Cerebellar nuclear complex (tissue), 1 donor: ENCODE measurements around the gene PEPD.

Source experiments
- DNase-seq, 2 experiments: peaks; one replicate each; lab custom pipeline; 2025; lab: John Stamatoyannopoulos, UW

Gene PEPD

DNA sequence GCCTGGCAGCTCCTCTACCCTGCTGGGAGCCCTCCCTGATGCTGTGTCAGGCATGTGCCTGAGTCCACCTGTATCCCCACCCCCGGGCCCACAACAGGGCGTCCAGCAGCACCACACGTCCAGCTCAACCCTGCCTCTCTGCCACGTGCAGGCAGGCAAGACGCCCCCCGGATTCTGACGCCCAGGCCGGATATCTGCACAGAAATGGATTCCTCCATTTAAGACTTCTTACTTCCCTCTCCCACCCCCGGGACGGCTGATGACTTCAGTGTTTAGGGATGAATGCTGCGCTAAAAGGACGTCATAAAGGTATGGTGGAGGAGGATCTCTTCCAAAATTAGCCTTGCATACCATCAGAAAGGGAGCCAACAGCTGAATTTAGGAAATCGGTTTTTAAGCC is 10.2 kb downstream of the PEPD start:
- DNase-seq: no peak

DNA sequence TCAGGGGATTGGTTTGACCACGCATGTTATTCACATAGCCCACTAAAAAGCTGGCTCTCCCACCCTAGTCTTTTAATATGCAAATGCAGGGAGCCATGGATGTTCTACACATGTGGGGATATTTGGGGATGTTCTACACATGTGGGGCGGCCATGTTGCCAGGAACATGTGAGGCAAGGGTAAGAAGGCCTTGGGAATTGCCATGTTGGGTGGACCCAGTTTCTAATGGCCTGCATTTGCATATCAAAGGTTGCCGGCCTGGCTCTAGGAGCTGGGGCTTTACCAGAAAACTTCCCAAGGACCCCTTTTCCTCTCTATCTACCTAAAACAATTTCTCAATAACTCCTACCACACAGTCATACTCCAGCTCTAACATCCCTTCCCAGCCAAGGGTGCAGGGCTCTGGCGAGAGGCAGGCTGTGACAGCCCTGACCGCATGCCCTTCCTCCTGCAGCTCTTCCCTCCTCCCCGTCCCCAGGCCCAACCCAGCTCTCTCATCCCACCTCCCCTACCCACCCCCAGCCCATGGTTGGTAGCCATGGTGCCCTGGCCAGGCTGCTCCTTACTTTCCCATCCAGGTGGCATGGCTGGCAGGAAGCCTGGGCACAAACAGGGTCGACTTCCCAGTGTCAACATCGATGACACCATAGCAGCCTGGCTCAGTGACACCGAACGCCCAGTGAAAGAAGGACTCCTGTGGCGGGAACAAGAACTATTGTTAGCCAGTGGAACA is 11.0 kb downstream of the PEPD start:
- no peak for DNase-seq

DNA sequence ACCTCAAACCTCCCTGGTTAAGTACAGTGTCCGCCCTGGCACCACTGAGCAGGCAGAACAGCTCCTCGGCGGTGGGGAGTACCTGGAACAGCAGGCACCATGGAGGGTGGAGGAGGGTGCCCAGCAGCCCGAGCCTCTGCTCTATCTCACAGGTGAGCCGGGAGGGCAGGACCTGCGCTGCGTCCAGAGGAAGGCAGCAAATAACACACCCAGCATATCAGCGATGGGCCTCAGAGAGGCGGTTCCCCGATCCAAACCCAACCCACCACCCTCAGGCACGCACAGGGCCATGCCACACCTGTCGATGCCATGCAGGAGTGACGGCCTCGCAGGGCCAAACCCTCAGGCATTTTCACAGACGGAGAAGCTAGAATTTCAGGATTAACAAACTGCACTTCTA is 11.8 kb downstream of the PEPD start:
- DNase-seq: no peak

DNA sequence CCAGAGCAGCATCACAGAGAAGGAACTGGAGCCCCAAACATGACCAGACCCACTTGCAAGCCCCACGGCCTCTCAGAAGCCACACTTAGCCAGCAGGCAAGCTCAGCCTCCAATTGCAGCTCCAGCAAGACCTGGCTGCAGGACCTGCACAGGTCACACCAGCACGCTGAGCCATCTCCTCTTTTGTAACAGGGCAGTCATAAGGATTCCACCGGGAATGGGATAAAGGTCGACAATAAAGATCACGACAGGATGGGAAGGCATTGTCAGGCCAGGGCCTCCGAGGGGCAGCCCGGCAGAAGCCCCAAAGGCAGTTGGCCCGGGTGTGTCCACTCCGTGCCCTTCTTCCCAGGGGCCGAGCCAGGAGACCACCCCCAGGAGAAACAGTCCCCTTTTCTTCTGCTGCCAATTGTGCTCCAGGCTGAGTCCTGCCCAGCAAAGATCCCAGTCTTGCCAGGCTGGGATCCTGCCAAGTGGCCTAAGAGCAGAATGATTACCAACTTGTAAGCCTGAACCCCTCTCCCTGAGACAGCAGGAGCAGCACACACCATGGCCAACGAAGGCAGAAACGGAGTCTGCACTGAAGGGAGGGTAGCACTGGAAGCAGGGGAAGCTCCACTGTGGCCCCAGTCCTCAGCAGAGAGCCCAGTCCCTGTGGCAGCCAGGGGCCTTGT is 12.5 kb downstream of the PEPD start:
- DNase-seq: no peak

DNA sequence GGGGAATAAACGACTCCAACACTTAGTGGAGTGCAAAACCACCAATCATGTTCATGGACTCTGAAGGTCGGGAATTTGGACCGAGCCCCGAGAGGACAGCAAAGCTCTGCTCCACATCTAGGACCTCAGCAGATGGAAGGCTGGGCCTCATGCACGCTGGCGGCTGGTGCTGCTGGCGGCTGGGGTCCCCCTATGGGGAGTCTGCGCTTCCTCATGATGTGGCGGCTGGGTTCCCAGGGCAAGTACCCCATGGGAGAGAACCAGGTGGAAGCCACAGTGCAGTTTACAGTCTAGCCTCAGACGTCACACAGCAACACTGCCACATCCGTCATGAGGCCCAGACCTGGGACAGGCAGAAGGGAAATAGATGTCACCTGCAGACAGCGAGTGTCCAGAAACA is 13.2 kb downstream of the PEPD start:
- no peak for DNase-seq

DNA sequence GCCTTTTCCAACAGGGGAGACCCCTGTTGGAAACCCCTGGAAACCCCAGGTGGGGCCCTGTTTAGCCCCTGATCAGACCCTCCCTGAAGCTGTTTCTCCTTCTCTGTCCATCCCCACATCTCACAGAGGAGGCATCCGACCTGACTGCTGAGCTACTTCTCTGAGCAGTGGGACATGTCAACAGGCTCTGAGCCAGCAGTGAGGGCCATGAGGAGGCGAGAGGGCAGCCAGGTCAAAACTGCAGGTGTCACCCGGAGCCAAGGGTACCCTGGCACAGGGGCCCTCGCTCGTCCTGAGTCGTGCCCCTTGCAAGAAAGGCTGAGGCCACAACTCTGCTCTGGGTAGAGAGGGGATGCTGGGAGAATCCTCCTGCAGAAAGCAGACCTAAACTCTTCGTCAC is 13.6 kb downstream of the PEPD start:
- DNase-seq: no peak

DNA sequence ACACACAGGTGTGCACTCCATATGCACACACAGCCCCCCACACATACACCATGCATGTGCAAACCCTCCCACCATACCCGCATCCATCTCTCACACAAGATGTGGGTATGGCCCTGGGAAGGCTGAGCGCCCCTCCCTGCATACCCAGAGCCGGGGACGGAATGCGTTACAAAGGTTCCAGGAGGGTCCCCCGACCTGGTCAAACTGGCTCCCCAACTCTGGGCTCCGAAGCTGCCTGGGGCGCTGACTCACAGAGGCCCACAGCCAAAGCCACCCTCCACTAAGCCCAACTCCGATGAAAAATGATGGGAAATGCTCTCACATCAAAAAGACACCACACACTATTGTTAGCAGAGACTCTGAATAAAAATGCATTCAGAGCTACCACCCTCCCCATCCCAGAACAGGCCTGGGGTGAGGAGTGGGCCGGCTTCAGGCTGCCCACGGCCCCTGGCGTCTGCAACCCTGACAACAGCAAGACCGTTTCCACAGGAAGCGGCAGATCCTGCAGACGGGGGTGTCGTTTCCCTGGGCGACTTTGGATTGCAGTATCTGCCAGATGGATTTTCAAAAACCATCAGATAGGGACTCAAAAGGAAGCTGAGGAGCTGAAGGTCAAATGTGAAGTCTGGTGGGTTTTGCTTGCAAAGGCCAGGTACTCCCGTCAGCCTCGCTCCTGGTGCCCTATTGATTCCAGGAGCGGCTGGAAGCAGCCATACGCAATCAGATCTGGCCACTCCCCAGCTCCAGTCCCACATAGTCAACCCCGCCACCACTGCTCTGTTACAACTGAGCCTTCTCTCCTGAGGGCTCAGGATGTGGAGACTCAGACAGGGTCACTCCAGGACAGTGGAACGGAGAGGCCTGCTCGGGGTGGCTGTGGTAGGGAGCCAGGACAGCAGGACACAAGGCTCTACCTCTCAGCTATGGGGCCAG is 14.3 kb downstream of the PEPD start:
- DNase-seq: no peak

DNA sequence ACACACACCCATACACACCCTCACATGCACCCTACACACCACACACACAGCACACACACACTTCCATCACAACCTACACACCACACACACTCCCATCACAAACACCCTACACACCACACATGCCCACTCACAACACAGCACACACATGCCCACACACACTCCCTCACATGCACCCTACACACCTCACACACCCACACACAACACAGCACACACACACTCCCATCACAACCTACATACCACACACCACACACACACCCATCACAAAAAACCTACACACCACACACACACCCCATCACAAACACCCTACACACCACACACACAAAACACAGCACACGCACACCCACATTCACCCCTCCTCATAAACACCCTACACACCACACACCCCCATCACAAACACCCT is 15.1 kb downstream of the PEPD start:
- DNase-seq: no peak

DNA sequence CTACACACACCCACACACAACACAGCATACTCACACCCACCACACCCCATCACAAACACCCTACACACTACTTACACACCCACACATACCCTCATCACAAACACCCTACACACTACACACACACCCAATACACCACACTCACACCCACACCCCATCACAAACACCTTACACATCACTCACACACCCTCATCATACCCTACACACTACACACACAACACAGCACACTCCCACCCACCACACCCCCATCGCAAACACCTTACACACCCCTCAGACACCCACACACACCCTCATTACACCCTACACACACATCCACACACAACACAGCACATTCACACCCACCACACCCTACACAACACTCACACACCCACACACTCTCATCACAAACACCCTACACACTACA is 15.8 kb downstream of the PEPD start:
- no peak for DNase-seq

DNA sequence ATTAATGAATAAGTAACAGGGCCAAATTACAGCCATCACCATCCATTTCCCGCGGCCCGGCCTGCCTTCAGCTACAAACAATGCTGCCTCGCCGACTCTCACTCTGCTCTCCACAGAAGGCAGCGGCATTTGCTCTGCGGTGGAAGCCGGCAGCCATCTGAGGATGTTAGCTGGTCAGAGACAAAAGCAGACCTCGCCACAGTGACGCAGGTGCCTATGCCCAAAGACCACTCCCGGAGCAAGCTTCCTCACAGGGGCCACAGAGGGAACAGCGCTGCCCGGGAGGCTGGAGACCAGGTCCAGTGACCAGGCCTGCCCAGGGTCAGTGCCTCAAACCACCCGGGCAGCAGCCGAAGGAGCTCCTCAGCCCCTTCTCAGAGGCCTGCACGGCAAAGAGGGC is 16.4 kb downstream of the PEPD start:
- no peak for DNase-seq

DNA sequence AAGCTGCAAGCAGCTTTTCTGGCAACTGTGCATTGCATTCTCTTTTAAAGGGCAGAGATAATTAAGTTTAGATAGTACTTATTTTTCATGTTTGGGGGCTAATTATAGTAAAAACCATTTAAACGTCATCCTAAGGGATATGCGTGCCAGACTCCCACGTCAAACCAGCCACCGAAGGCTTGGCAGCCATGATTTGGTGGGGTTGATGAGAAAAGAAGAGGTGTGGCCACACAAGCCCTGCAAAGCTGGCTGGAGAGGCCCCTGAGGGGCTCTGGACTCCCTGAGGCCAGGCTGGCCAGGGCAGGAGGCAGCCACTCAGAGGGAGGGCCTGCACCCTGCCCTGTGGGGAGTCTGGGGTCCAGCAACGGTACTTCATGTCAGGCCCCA is 17.5 kb downstream of the PEPD start:
- no peak for DNase-seq

DNA sequence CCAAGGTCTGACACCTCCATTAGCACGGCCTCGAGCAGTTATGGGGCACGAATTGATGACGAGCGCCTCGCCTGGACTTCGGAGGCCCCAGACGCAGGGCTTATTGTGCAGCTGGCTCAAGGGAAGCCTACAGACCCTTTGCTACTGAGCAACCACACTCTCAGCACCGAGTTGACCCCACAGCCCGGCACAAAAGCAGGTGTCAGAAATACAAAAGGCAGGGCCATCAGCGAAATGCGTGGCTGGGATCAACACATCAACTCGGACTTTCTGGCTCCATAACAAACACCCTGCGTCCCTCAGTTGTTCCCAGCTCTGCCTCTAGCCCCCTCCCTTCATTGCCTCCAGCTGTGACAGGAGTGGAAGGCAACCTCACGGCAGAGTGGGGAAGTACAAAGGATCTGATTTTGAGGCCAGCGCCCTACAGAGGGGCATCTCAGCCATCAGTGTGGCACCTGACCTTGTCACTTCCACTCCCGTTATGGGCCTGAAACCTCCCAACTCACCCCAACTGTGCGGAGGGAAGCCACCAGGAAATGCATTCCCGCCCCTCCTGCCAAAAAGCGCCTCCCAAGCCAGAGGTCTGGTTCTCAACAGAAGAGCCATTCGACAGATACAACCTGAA is 18.0 kb downstream of the PEPD start:
- no peak for DNase-seq

DNA sequence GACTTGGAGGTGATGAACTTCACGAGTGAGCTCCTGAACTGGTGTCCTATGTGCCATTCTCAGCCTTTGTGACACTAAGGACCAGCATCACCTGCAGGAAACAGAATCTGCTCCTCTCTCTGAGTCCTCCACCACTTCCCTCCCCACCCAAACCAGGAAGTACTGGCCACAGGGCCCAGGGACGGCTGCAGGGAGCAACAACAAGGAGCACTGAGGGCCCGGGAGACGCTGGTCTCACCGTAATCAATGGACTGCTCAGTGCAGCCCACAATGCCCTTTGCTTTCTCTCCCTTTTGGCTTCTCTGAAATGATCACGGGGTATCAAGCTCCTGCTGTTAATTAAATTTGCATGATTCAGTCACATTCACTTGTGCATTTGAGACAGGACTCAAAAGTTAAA is 18.6 kb downstream of the PEPD start:
- DNase-seq: no peak

DNA sequence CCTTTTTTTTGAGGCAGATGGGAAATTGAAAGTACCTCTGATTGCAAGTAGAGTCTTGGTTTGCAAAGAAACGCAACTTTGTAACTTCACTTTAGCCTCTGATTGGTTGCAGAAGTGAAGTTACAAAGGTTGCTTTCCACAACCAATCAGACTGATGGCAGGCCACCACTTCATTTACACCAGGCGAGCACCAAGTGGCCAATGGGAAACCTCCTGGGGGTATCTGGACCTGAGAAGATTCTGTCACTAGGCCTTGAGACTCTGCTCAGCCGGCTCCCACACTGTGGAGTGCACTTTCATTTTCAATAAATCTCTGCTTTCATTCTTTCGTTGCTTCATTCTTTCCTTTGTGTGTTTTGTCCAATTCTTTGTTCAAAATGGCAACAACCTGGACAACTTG is 19.1 kb downstream of the PEPD start:
- DNase-seq: no peak

DNA sequence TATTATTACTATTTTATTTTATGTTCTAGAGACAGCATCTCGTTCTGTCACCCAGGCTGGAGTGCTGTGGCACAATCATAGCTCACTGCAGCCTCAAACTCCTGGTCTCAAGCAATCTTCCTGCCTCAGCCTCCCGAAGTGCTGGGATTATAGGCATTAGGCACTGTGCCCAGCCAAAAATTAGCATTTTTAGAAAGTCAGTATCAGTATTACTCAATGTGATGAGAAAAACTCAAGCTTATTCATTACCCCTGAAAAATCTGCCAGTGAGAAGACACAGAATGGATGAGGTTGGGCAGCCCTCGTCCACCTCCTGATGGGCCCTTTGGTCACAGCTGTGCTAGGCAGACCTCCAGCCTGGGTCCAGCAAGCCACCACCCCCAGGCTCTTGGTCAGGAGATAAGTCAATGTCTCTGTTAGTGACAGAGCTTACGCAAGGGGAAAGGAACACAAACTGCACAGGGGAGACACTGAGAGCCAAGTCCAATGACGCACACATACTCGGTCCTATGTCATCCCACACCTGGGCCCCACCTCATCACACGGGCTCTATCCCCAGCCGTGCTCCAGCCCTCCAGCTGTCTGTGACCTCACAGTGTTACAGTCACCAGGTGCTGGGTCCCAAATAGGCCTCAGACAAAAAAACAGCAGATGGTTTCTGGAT is 19.8 kb downstream of the PEPD start:
- no peak for DNase-seq

DNA sequence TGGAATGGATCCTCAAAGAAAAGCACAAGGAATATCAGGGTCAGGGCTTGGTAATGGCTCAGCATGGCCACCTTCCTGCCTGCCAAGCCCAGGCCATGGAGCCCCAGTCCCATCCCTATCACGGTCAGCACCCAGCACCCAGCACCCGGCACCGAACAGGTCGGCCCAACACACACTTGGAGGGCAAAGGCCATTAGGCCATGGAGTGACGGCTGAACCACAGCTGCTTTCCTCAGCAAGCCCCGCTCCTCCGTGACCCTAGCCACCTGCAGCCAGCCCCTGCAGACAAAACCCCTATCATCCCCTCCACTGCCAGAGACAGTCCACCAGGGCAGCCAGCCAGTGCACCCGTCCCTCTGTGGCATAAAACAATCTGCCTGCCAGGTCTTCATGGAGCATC is 20.6 kb downstream of the PEPD start:
- no peak for DNase-seq

DNA sequence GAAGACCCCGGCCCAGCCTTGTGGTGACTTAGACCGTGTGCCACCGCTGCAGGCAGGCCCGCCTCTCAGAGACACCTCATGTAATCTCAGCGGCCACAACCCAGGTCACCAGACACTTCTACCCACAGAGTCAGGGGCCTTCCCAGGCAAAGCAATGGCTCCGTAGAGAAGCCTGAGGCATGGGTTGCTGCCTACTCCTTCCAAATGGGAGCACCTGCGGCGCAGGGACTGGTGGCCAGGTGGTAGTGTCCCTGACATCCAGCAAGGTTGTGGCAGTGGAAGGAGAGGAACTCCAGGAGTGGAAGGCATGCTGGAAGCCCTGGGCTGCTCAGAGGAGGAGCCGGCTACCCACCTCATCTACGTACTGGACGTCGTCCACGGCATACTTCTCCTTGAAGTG is 21.0 kb downstream of the PEPD start:
- DNase-seq: no peak

DNA sequence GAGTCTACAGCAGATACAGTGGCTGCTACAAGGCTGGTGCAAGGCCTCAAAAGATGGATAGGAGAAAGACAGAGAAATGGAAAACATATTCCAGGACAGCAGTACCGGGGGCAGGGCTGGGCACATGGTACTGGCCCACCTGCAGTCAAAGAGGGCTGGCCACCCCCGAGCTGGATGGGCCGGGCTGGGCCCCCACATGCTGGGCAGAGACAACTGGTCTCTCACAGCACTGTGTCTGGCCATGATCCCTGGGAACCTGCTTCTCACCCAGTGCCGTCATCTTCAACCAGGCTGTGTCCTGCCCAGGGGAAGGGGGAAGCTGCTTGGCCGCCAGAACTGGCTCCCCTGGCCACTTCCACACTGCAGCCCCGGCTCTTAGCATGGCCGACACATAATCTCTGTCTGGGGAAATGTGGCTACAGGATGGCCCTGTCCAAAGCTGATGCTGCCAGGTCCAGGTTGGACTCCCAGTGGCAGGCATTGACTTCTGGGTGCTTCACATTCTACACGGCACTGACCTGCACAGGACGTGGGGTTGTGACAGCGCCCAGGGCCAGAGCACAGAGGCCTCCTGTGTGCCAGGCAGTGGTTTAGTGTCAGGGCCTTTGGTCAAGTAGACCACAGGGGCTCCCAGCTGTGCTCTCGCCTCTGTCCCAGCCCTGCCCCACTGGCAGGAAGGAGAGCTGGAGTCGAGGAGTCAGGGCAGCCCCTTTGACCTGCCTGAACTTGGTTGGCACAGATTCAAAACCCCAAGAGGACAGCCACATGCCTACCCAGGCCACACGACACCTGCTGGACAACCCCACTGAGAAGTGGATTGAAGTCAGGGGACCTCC is 21.7 kb downstream of the PEPD start:
- no peak for DNase-seq

DNA sequence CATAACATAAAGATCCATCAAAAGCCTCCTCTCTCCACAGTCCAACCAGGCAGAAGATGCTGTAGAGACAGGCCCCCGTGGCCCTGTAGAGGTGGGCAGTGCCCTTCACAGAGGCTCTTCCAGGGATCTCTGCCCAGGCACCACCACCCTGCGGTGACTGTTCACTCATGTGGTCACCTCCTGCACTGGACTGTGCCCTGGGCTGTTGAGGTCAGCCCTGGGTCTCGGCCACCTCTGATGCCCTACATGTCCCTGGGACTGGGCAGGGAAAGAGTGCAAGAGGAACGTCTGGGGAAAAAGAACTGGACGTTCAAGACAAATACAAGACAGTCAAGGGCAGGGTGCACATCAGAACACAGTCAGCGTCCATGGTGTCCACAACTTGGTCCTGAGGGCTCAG is 22.3 kb downstream of the PEPD start:
- DNase-seq: no peak

DNA sequence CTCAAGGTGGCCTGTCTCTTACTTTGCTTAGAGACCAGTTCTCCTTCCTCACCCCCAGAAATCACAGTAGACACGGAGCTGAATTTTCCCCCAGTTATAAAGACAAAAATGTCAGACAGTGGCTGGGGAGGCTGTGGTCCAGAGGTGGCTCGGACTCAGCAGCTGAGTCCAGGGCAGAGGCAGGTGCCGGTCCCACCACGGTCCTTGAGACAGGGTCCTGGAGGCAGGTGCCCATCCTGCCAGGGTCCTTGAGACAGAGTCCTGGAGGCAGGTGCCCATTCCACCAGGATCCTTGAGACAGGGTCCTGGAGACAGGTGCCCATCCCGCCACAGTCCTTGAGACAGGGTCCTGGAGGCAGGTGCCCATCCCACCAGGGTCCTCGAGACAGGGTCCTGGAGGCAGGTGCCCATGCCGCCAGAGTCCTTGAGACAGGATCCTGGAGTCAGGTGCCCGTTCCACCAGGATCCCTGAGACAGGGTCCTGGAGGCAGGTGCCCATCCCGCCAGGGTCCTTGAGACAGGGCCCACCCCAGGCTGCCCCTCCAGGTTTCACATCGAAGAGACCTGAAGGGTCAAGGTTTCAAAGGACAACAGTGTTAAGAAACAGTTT is 23.1 kb downstream of the PEPD start:
- DNase-seq: no peak

DNA sequence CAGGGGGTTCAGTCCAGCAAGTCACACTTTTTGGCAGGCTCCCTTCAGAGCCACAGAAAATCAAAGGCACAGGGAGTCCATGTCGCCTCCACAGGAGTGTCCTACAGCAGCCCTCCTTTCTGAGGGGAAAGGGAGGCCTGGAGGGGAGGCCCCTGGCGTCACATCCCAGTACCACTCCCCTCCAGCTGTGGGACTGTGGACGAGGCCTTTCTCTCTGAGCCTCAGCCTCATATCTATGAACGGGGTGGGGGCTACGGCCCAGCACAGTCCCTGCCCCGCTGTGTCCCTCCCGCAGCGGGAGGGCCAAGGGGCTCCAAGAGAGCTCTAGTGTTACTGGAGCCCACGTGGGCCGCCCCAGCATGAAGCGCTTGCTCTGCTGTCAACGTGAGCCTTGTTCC is 23.8 kb downstream of the PEPD start:
- no peak for DNase-seq
